B cell (primary cell): Measurements from ENCODE around the gene IER3. TPM values are rescaled to one million over a fixed set of nuclear protein-coding genes. Genes with fewer than 3 reads are reported as not detected.

Experiments
- ATAC-seq: fragments of 200-7000 bp; cut with Tn5 transposase; one replicate; pipeline ENCODE4 v1.10.0; 2021; ENCODE audit warnings: low read depth, mild to moderate bottlenecking, moderate number of reproducible peaks, moderate library complexity
- CTCF ChIA-PET: fragments of 350-600 bp; sonication (Branson Sonifier 250); formaldehyde crosslinking; loops from one replicate; lab custom pipeline; 2021; ENCODE audit warnings: antibody characterized with exemption, inconsistent platforms; lab: Charles Lee
- POLR2A ChIA-PET: fragments of 350-600 bp; sonication (Branson Sonifier 250); formaldehyde crosslinking; loops from one replicate; lab custom pipeline; 2021; ENCODE audit warnings: antibody characterized with exemption; lab: Charles Lee
- DNase-seq: peaks from one replicate; pipeline ENCODE4 v3.0.0; 2013
- H2AFZ ChIP-seq: 2 replicates; pipeline ENCODE4 v1.6.1; 2012; ENCODE audit warnings: mild to moderate bottlenecking, low read depth, low read length; ENCODE audit not compliant: insufficient read depth, poor library complexity, severe bottlenecking
- H3K27ac ChIP-seq, 2 donors: 1 replicate in 1 of 2; 2 replicates in 1 of 2; pipeline ENCODE4 v1.5.1; 2012 to 2013; ENCODE audit warnings: low read length in 2 of 2, mild to moderate bottlenecking in 2 of 2, moderate library complexity in 1 of 2
- H3K27me3 ChIP-seq, 4 experiments: fragments of 200-600 bp in 1 of 4; sonication (generic) in 1 of 4; replicated peaks in 1 of 4; 1 replicate in 2 of 4; 2 replicates in 2 of 4; pipeline versions ENCODE4 v1.6.1 to v1.7.0; 2013 to 2016; ENCODE audit warnings: low read length in 3 of 4, mild to moderate bottlenecking in 2 of 4, mixed read lengths in 1 of 4, moderate library complexity in 1 of 4; ENCODE audit not compliant: insufficient read depth in 4 of 4, control insufficient read depth in 3 of 4; ENCODE audit errors: control extremely low read depth in 1 of 4
- H3K36me3 ChIP-seq, 2 experiments: replicated peaks in 1 of 2; 1 replicate in 1 of 2; 2 replicates in 1 of 2; pipeline versions ENCODE4 v1.6.1 to v1.7.1; 2013; ENCODE audit warnings: low read length in 1 of 2; ENCODE audit not compliant: insufficient read depth in 2 of 2, control insufficient read depth in 1 of 2; ENCODE audit errors: control extremely low read depth in 1 of 2, extremely low read depth in 1 of 2
- H3K4me1 ChIP-seq, 2 donors: fragments of 200-600 bp in 1 of 2; sonication (generic) in 1 of 2; 1 replicate in 1 of 2; 2 replicates in 1 of 2; pipeline versions ENCODE4 v1.5.1 to v1.6.1; 2013 to 2017; ENCODE audit warnings: low read length in 2 of 2; ENCODE audit not compliant: control insufficient read depth in 2 of 2, insufficient read depth in 2 of 2
- H3K4me2 ChIP-seq: replicated peaks from 2 replicates; pipeline ENCODE3; 2012; ENCODE audit warnings: mild to moderate bottlenecking, low read depth, low read length; ENCODE audit not compliant: poor library complexity, severe bottlenecking
- H3K4me3 ChIP-seq, 5 experiments: fragments of 200-600 bp in 1 of 5; sonication (generic) in 1 of 5; 1 replicate in 3 of 5; 2 replicates in 2 of 5; pipeline versions ENCODE4 v1.5.1 to v1.7.0; 2011 to 2016; ENCODE audit warnings: low read length in 4 of 5, mild to moderate bottlenecking in 4 of 5, low read depth in 2 of 5, control low read depth in 1 of 5, moderate library complexity in 1 of 5; ENCODE audit not compliant: insufficient read depth in 1 of 5; ENCODE audit errors: control extremely low read depth in 1 of 5, extremely low read depth in 1 of 5
- H3K79me2 ChIP-seq: fragments of 200-600 bp; sonication (generic); one replicate; pipeline ENCODE4 v1.6.0; 2016; ENCODE audit warnings: low read length; ENCODE audit not compliant: control insufficient read depth, insufficient read depth
- H3K9ac ChIP-seq: fragments of 200-600 bp; sonication (generic); 2 replicates; pipeline ENCODE4 v1.6.1; 2017; ENCODE audit warnings: mild to moderate bottlenecking, low read length, moderate library complexity
- H3K9me3 ChIP-seq, 3 donors: one replicate each; pipeline versions ENCODE4 v1.6.1 to v1.7.1; 2013; ENCODE audit warnings: low read length in 2 of 3; ENCODE audit not compliant: control insufficient read depth in 2 of 3, insufficient read depth in 1 of 3; ENCODE audit errors: control extremely low read depth in 1 of 3
- H4K20me1 ChIP-seq: 2 replicates; pipeline ENCODE4 v1.6.0; 2012; ENCODE audit warnings: mild to moderate bottlenecking, low read length; ENCODE audit not compliant: insufficient read depth, control insufficient read depth, poor library complexity, severe bottlenecking
- H3K27ac Mint-ChIP-seq: one replicate; pipeline ENCODE4 v1.8.0; 2021; ENCODE audit warnings: mixed read lengths
- H3K27me3 Mint-ChIP-seq: one replicate; pipeline ENCODE4 v1.8.0; 2021; ENCODE audit warnings: mixed read lengths
- H3K4me1 Mint-ChIP-seq: one replicate; pipeline ENCODE4 v1.8.0; 2021; ENCODE audit warnings: mixed read lengths
- H3K4me3 Mint-ChIP-seq: one replicate; pipeline ENCODE4 v1.8.0; 2021; ENCODE audit warnings: mixed read lengths
- H3K9me3 Mint-ChIP-seq: one replicate; pipeline ENCODE4 v1.8.0; 2022; ENCODE audit warnings: mixed read lengths; ENCODE audit not compliant: insufficient read depth
- EZH2 ChIP-seq: IDR thresholded peaks from 2 replicates; pipeline ENCODE4 v1.6.1; 2012; ENCODE audit warnings: borderline replicate concordance, low read depth, mild to moderate bottlenecking, moderate library complexity, low read length; ENCODE audit not compliant: insufficient read depth, poor library complexity, severe bottlenecking
- WGBS: methylation state at CpG from one replicate; pipeline ENCODE4 v1.1.5; 2013; ENCODE audit warnings: missing lambda C conversion rate; ENCODE audit not compliant: insufficient coverage; 5-methylcytosine and 5-hydroxymethylcytosine counted together
- intact Hi-C: fragments of 100-400 bp; cut with micrococcal nuclease; formaldehyde crosslinking; loops from one replicate; pipeline ENCODE4 v1.10.0; 2022
- polyA plus RNA-seq: library from polyadenylated mRNA; depleted of rRNA; stranded (reverse); fragments of >200 nt; gene quantifications from 2 replicates; pipeline ENCODE4 v1.2.3, GENCODE V29; 2012
- total RNA-seq, 2 donors: library from RNA; stranded (reverse); fragments of 120-200 nt in 1 of 2; gene quantifications; 1 replicate in 1 of 2; 2 replicates in 1 of 2; pipeline versions ENCODE4 v1.2.3 to v1.2.4, GENCODE V29; 2013 to 2022
- TF ChIP-seq, protein P1 (sequence below): fragments of 200-600 bp; IDR thresholded peaks from one replicate; pipeline ENCODE4 v1.8.0; 2022; ENCODE audit warnings: antibody characterized with exemption, mild to moderate bottlenecking

IER3 gene
- total and polyA plus RNA-seq, 2 donors (not counting 1 experiment from before 2014, with no cell fraction given), result 3.7 to 4.2 TPM

DNA sequence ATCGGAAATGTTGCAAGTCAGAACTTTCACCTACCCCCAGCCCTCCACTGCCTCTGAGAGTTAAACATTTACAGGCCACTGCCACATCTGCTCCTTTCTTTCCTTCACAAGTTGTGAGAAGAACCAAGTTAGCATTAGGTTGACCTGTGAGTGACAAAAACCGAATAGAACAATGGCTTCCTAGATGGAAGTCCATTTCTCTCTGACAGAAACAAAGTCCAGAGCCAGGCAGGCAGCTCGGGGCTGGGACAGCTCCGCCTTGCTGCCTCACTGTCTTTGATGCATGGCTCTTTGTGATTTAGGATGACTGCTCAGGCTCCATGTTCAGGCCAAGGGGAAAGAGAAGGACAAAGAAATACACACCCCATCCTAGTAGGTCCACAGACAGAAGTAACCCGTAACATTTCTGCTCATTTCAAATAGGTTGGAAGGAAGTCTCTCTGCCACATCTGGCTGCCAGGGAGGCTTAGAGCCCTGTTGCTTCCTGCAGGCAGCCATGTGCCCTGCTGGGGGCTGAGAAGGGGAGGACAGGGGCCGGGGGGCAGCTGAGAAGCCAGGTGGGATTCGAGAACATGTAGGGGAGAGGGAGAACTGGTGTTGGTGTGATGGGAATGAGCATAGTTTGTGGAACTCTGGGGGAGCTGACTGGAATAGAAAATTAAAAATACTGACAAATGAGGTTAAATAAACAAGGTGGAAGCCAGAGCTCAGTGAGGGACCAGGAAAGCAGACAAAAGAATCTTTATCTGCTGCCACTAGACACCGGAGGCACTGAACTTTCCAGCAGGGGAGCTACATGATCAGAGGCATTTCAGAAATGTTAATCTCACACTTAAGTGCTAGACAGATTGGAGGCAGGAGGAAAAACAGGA lies 19.5 kb upstream of the IER3 start:
- H3K4me2 ChIP-seq, result no peak overlapping the region
- intact Hi-C loops, result no loop called here
- DNase-seq, result no peak

GRCh38 chr6:30763155-30763617 lies 18.8 kb upstream of the IER3 start:
- Histone ChIP-seq H3K9me3 (peaks cover 0 to 7% (median 0%) of the 10 kb centered on the region in 3 donors), H2AFZ (no peak overlapping the region), H3K27ac (no peak overlapping the region), H3K4me2 (no peak overlapping the region), H4K20me1 (no peaks in the 10 kb centered on the region), H3K36me3 (no peaks in the 10 kb centered on the region), H3K79me2 (no peaks in the 10 kb centered on the region), H3K4me3 (no peak overlapping the region), H3K9ac (no peak overlapping the region), H3K4me1 (peaks cover 12 to 13% of the 10 kb centered on the region in 2 donors), H3K27me3 (peaks cover 0 to 6% (median 1%) of the 10 kb centered on the region in 4 experiments)
- ChIA-PET POLR2A (no interaction called here), CTCF (no interaction called here)
- Mint-ChIP-seq H3K27me3 (peaks cover 32% of the 10 kb centered on the region), H3K4me3 (no peak overlapping the region), H3K4me1 (peaks cover 16% of the 10 kb centered on the region), H3K9me3 (peaks cover 4% of the 10 kb centered on the region), H3K27ac (no peak overlapping the region)
- DNase-seq (no peak), ATAC-seq (no peak)
- TF ChIP-seq, protein P1, sequence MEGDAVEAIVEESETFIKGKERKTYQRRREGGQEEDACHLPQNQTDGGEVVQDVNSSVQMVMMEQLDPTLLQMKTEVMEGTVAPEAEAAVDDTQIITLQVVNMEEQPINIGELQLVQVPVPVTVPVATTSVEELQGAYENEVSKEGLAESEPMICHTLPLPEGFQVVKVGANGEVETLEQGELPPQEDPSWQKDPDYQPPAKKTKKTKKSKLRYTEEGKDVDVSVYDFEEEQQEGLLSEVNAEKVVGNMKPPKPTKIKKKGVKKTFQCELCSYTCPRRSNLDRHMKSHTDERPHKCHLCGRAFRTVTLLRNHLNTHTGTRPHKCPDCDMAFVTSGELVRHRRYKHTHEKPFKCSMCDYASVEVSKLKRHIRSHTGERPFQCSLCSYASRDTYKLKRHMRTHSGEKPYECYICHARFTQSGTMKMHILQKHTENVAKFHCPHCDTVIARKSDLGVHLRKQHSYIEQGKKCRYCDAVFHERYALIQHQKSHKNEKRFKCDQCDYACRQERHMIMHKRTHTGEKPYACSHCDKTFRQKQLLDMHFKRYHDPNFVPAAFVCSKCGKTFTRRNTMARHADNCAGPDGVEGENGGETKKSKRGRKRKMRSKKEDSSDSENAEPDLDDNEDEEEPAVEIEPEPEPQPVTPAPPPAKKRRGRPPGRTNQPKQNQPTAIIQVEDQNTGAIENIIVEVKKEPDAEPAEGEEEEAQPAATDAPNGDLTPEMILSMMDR, result no peak
- TF ChIP-seq EZH2, result no peak
- intact Hi-C loops, result no loop called here
- 100% methylated on average over 1 of the region's 1 CpG for WGBS

More for the DNA sequence above, 19.5 kb upstream of the IER3 start:
- Histone ChIP-seq H3K9ac (no peak overlapping the region), H3K27ac (no peak overlapping the region), H2AFZ (no peak overlapping the region), H3K4me3 (no peak overlapping the region), H3K36me3 (no peaks in the 10 kb centered on the region), H4K20me1 (no peaks in the 10 kb centered on the region), H3K27me3 (peaks cover 0 to 6% (median 1%) of the 10 kb centered on the region in 4 experiments), H3K9me3 (peaks cover 0 to 7% (median 0%) of the 10 kb centered on the region in 3 donors), H3K79me2 (no peaks in the 10 kb centered on the region), H3K4me1 (peaks cover 10% of the 10 kb centered on the region in 2 donors)
- ChIA-PET CTCF (no interaction called here), POLR2A (no interaction called here)
- ATAC-seq, result no peak
- Mint-ChIP-seq H3K9me3 (peaks cover 4% of the 10 kb centered on the region), H3K27ac (no peak overlapping the region), H3K4me3 (no peak overlapping the region), H3K27me3 (peaks cover 32% of the 10 kb centered on the region), H3K4me1 (peaks cover 15% of the 10 kb centered on the region)
- WGBS, result 14% methylated on average over 6 of the region's 8 CpGs
- TF ChIP-seq, protein P1, result no peak
- no peak for TF ChIP-seq EZH2
